Heart left ventricle (tissue), 16 donors: ENCODE data around the gene BTBD1. TPM values are rescaled to one million over a fixed set of nuclear protein-coding genes. Genes with fewer than 3 reads are reported as not detected.

Experiments
- ATAC-seq, 4 donors: fragments of 200-7000 bp; cut with Tn5 transposase; one replicate each; pipeline ENCODE4 v1.9.1; 2020 to 2022; ENCODE audit warnings: moderate library complexity in 4 of 4, mild to moderate bottlenecking in 3 of 4, moderate number of reproducible peaks in 1 of 4
- DNase-seq, 5 donors: peaks; one replicate each; pipeline ENCODE4 v3.0.0-alpha.2; 2020
- H3K27ac ChIP-seq, 12 donors: fragments of 200-600 bp; sonication (generic) in 4 of 12; one replicate each; pipeline versions ENCODE4 v1.5.0 to v1.8.0; 2016 to 2022; ENCODE audit warnings: mild to moderate bottlenecking in 2 of 12
- H3K27me3 ChIP-seq, 9 donors: fragments of 200-600 bp; sonication (generic) in 2 of 9; one replicate each; pipeline versions ENCODE4 v1.5.1 to v1.8.0; 2016 to 2022; ENCODE audit warnings: mild to moderate bottlenecking in 3 of 9
- H3K36me3 ChIP-seq, 9 donors: fragments of 200-600 bp; sonication (generic) in 2 of 9; one replicate each; pipeline versions ENCODE4 v1.5.0 to v1.8.0; 2018 to 2022; ENCODE audit warnings: mild to moderate bottlenecking in 2 of 9
- H3K4me1 ChIP-seq, 12 donors: fragments of 200-600 bp; sonication (generic) in 4 of 12; one replicate each; pipeline versions ENCODE4 v1.5.0 to v1.8.0; 2016 to 2022; ENCODE audit warnings: mild to moderate bottlenecking in 3 of 12
- H3K4me3 ChIP-seq, 12 donors: fragments of 200-600 bp; sonication (generic) in 4 of 12; one replicate each; pipeline versions ENCODE4 v1.5.0 to v1.8.0; 2017 to 2022; ENCODE audit warnings: mild to moderate bottlenecking in 9 of 12, moderate library complexity in 4 of 12
- H3K9me3 ChIP-seq, 12 donors: fragments of 200-600 bp; sonication (generic) in 4 of 12; one replicate each; pipeline versions ENCODE4 v1.5.0 to v1.8.0; 2016 to 2022; ENCODE audit warnings: mild to moderate bottlenecking in 1 of 12
- POLR2A ChIP-seq, 2 donors: fragments of 450-650 bp; IDR thresholded peaks; one replicate each; pipeline ENCODE4 v1.6.1; 2017; ENCODE audit warnings: antibody characterized with exemption in 2 of 2, mild to moderate bottlenecking in 2 of 2, moderate library complexity in 2 of 2
- WGBS, 4 donors: extraction: QIAGEN DNeasy Blood & Tissue Kit in 2 of 4; methylation state at CpG; one replicate each; pipeline versions ENCODE4 v1.1.5 to v1.1.7; 2013 to 2018; 5-methylcytosine and 5-hydroxymethylcytosine counted together
- intact Hi-C, 10 donors: fragments of 100-400 bp; cut with DNase I; formaldehyde crosslinking; loops; one replicate each; pipeline versions ENCODE4 v1.11.1 to v1.14.2; 2022
- long read RNA-seq, 3 donors: library from polyadenylated mRNA; unstranded; transcript quantifications; one replicate each; pipeline ENCODE4 v2.0.0, GENCODE V29; 2020 to 2021
- polyA plus RNA-seq, 2 donors: library from polyadenylated mRNA; stranded (reverse); fragments of 200-250 nt; gene quantifications; one replicate each; pipeline ENCODE4 v1.2.3, GENCODE V29; 2013
- total RNA-seq, 9 donors: library from RNA; depleted of rRNA in 2 of 9; stranded (reverse); fragments of >200 nt in 2 of 9; fragmentation: NEBNext Ultra II Directional in 3 of 9; extraction: Animal tissue kit (Norgen Biotek cat#: 25700) in 3 of 9; gene quantifications; one replicate each; pipeline versions ENCODE4 v1.1.0 to v1.2.4, GENCODE V29; 2016 to 2023
- TF ChIP-seq, protein P1 (sequence below), 12 donors: fragments of 200-600 bp; sonication (generic) in 4 of 12; IDR thresholded peaks; one replicate each; pipeline versions ENCODE4 v1.5.0 to v1.8.0; 2018 to 2022; ENCODE audit warnings: antibody characterized with exemption in 12 of 12, mild to moderate bottlenecking in 5 of 12
- donor health status: ischemic (EF 13 %, LVEDD 7.1; RV severe dilation, severe dysfunction).
- donor health status: healthy with polysubstance abuse.
- donor health status: DM: no; HTN: yes; CAD: no.
- donor health status: DM: no; HTN: no; CAD: no.
- donor health status: ischemic (EF 25% LVEDD 6.9; RV normal size, moderate dysfunction).
- donor health status: ischemic (EF 25% LVEDD 5.7; RV mildly dilated, moderate dysfunction).
- donor health status: healthy.
- donor health status: DM: yes; HTN: yes; CAD: no.
- donor health status: ischemic (EF 35%, LVEDD 5.7; RV mildly dilated, moderate dysfunction).
- donor health status: nonischemic (EF 11% LVEDD 7.7; RV severe dilation, severe dysfunction).
- donor health status: DM: yes; HTN: yes; CAD: no.
- donor health status: PGD.
- donor health status: ischemic (EF 29% LVEDD 5.4; RV normal size, mild dysfunction).
- donor health status: nonischemic (EF 23%, LVEDD 6.1; RV moderate dilation, normal function).

The BTBD1 gene
- total RNA-seq (100 to 1,000 TPM; 109 to 192 (median 140) TPM), polyA plus RNA-seq (100 to 1,000 TPM in 1 of 2 donors, 10 to 100 TPM in 1; 15.2 to 103 TPM)
- long read RNA-seq, donor 1, transcript BTBD1-201 (8 exons, 3,297 nt) = major isoform, 422 of 453 reads
- long read RNA-seq, donor 1, partial matches to known transcripts = 14 of 453 reads
- long read RNA-seq, donor 1, other reads (novel, unspliced or antisense) = 17 of 453 reads
- long read RNA-seq, donor 2, transcript BTBD1-201 (8 exons, 3,297 nt) = major isoform, 29 of 40 reads
- long read RNA-seq, donor 2, partial matches to known transcripts = 8 of 40 reads
- long read RNA-seq, donor 2, other reads (novel, unspliced or antisense) = 3 of 40 reads
- long read RNA-seq, donor 3, transcript BTBD1-201 (8 exons, 3,297 nt) = major isoform, 273 of 293 reads
- long read RNA-seq, donor 3, partial matches to known transcripts = 4 of 293 reads
- long read RNA-seq, donor 3, other reads (novel, unspliced or antisense) = 16 of 293 reads

DNA sequence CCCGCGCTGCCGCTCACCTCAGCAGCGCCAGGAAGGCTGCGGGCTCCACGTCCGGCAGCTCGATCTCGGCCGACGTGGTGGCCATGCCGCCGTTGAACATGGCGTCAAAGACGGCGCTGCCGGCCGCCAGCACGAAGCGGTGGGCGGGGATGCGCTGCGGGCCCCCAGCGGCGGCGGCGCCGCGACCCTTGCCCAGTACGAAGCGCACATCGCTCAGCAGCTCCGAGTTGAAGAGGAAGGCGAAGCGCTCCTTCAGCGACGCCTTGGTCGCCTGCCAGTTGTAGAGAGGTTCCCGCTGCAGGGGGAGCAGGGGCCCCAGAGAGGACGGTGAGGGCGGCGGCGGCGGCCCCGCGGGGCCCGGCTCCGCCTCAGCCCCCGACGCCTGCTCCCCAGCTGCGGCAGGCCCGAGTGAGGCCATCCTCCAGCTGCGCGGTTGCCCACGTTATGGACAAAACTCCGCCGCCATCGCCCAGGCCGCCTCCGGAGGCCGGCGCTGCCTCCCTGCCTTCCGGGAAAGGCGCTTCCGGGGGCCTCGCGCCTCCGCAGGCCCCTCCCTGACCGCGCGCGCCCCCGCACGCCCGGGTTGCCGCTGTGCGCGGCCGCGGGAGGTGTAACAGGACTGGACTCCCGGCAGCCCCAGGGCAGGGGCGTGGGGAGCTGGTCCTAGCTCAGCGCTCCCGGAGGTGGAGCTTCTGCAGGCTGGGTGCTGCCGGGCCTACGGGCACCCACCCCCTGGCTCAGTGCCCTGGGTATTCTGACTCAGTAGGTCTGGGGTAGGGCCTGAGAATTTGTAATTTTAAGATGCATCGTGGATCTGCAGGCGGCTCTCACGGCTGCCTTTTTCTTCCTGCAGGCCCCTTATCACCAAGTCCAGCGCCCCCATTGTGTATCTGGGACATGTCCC, at the start of gene BTBD1:
Gene BTBD1, minus strand, starts transcription at position 519 of the 904 bp plus-strand sequence. Its CDS starts 101 bp downstream, at position 418.
- Histone ChIP-seq H3K27ac (peak within 1 kb of the TSS; percentile 93 to 99 (median 98)), H3K9me3 (peaks cover 0 to 6% (median 0%) of the 10 kb centered on the region in 12 donors), H3K4me1 (peaks cover 0 to 47% (median 38%) of the 10 kb centered on the region in 12 donors), H3K36me3 (peaks cover 0 to 4% (median 0%) of the 10 kb centered on the region in 9 donors), H3K27me3 (no peaks in the 10 kb centered on the region), H3K4me3 (peak within 1 kb of the TSS; percentile 70 to 98 (median 94))
- TF ChIP-seq POLR2A (IDR thresholded peaks at IDR 0.05) = peak; percentile 62 to 91
- TF ChIP-seq, protein P1, sequence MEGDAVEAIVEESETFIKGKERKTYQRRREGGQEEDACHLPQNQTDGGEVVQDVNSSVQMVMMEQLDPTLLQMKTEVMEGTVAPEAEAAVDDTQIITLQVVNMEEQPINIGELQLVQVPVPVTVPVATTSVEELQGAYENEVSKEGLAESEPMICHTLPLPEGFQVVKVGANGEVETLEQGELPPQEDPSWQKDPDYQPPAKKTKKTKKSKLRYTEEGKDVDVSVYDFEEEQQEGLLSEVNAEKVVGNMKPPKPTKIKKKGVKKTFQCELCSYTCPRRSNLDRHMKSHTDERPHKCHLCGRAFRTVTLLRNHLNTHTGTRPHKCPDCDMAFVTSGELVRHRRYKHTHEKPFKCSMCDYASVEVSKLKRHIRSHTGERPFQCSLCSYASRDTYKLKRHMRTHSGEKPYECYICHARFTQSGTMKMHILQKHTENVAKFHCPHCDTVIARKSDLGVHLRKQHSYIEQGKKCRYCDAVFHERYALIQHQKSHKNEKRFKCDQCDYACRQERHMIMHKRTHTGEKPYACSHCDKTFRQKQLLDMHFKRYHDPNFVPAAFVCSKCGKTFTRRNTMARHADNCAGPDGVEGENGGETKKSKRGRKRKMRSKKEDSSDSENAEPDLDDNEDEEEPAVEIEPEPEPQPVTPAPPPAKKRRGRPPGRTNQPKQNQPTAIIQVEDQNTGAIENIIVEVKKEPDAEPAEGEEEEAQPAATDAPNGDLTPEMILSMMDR (IDR thresholded peaks at IDR 0.05) = peak in 6 of 12 donors; percentile 6 to 35 (median 20)
- 0 to 1% (median 0%) methylated on average over 23 to 90 of the region's 90 CpGs for WGBS, 4 donors
- peak; percentile 93 to 98 (median 96) for DNase-seq
- ATAC-seq = peak; percentile 97 to 99 (median 98)
- intact Hi-C loops = loop anchor here (1.0 to 10.0 kb wide), 9 partner anchors 40 to 140 kb away; partner anchors contain the start of genes C15orf40 (in 8 of the 10), HDGFL3 (in 5 of the 10) and TM6SF1 (in 2 of the 10)

DNA sequence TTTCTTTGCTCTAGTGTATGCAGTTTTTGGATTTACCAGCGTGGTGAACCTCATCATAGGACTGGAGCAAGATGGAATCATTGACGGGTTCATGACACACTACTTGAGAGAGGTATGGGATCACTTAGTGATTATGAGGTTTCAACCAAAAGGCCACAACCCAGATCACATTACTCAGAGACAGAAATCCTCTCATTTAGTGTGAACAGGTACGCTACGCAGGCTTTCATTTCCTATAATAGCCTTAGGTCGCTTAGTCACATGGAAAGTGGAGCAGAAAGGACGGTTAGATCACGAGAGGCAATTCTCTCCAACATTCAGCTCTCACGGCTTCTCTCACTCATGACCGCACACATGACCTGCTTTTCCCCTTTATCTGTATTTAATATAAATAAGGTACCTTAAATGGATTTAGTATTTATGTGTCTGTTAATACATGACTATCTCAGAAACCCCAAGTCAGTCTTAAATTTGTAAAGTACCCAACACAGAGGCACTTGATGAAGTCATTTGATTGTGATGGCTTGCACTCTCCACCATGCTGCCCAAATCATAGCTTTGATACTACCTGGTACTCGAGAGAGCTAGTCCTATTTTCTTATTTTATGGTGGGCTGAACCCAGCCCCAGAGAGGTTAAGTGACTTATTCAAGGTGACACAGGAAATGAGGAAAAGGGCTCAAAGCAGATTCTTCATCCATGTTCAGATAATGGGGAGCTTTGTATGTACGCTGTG, 48.9 kb upstream of the BTBD1 start:
- WGBS, 4 donors = 94 to 96% (median 95%) methylated on average over 11 of the region's 11 CpGs
- Histone ChIP-seq H3K27me3 (no peaks in the 10 kb centered on the region), H3K36me3 (peaks cover 0 to 37% (median 7%) of the 10 kb centered on the region in 9 donors), H3K9me3 (no peaks in the 10 kb centered on the region), H3K4me3 (no peak overlapping the region), H3K27ac (no peak overlapping the region), H3K4me1 (peaks cover 0 to 24% (median 10%) of the 10 kb centered on the region in 12 donors)
- ATAC-seq (no peak), DNase-seq (no peak)
- intact Hi-C loops = no loop called here
- no peak for TF ChIP-seq POLR2A (IDR thresholded peaks at IDR 0.05)
- TF ChIP-seq, protein P1 (IDR thresholded peaks at IDR 0.05) = no peak

DNA sequence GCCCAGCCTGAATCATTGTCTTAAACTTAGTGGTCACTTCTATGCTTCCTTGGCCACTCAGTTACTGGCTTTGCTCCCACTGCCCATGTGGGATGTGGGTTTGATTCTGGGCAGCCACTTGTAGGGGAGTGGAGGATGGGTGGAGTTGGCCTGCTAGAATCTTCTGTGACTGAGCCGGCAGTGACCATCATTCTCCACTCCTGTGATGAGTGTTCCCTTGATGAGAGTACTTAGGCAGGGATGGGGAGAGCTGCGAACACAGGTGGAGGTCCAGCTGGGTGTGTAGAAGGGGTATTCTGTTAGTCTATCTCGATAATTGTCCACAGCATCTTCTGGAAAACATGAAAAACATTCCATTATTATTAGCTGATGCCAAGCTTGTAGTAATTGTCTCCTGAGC, 48.4 kb upstream of the BTBD1 start:
- Histone ChIP-seq H3K27me3 (no peaks in the 10 kb centered on the region), H3K4me3 (no peak overlapping the region), H3K4me1 (peaks cover 0 to 24% (median 10%) of the 10 kb centered on the region in 12 donors), H3K27ac (no peak overlapping the region), H3K9me3 (no peaks in the 10 kb centered on the region), H3K36me3 (peaks cover 0 to 37% (median 7%) of the 10 kb centered on the region in 9 donors)
- DNase-seq = no peak
- TF ChIP-seq, protein P1 (IDR thresholded peaks at IDR 0.05) = no peak
- TF ChIP-seq POLR2A (IDR thresholded peaks at IDR 0.05) = no peak
- WGBS, 4 donors = 89 to 94% (median 90%) methylated on average over 3 of the region's 3 CpGs
- ATAC-seq = no peak
- intact Hi-C loops = no loop called here
